Right ventricle myocardium superior (tissue), 1 donor: ENCODE data around the gene FBF1. TPM values are rescaled to one million over a fixed set of nuclear protein-coding genes. Genes with fewer than 3 reads are reported as not detected.
A peak's percentile ranks its signal among the peaks of the same experiment; 100 is the strongest.
"Not testable (repeated sequence)": the region's sequence is repeated elsewhere in the genome, so short reads cannot be mapped to it uniquely, and the experiment has no call there.

Source experiments
- ATAC-seq: fragments of 200-7000 bp; cut with Tn5 transposase; one replicate; pipeline ENCODE4 v1.9.1; 2020; ENCODE audit warnings: mild to moderate bottlenecking; ENCODE audit not compliant: poor library complexity
- DNase-seq: peaks from one replicate; pipeline ENCODE4 v3.0.0-alpha.2; 2020
- intact Hi-C: fragments of 100-400 bp; cut with DNase I; formaldehyde crosslinking; loops from one replicate; pipeline ENCODE4 v1.11.2; 2022
- total RNA-seq: library from RNA; stranded (reverse); fragmentation: NEBNext Ultra II Directional; extraction: Animal tissue kit (Norgen Biotek cat#: 25700); gene quantifications from one replicate; pipeline ENCODE4 v1.2.1, GENCODE V29; 2021
- donor health status: DM: no; HTN: yes; CAD: no; lungs with severe emphysema.

Gene FBF1
- total RNA-seq, 1 donor from 2014 or later: 4.7 TPM

DNA sequence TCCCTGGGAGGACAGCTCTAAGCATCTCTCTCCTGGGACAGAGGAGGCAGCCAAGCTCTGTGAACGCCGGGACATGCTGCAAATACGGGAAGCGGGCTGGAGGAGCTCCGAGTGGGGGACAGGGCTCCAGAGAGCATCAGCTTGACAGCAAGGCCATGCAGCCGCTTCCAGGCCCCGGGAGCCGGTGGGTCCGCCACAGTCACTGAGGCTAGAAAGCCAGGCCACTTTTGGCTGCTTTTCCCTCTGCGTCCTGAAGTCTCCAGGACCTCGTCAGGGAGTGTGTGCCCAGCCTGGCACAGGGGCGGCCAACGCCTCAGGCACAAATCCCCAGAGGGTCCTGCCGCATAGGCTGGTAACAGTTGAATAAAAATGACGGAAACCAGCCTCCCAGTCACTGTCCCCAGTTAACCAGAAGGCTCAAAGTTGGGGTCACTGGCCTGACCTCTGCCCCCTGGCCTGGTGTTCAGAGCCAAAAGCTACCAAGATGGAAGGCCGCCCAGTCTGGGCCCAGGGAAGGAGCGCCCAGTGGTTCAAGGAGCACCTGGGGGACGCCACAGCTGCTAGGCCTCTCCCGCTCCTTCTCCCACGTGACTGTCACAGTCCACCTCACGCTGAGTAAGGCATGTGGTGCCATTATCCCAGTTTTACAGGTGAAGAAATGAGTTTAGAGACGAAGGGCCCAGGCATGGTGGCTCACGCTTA, 40.9 kb downstream of the FBF1 start:
- intact Hi-C loops: loop anchor here (10.0 kb wide), 1 partner anchor 125 kb away; a partner anchor contains a TSS
- no peak for ATAC-seq

DNA sequence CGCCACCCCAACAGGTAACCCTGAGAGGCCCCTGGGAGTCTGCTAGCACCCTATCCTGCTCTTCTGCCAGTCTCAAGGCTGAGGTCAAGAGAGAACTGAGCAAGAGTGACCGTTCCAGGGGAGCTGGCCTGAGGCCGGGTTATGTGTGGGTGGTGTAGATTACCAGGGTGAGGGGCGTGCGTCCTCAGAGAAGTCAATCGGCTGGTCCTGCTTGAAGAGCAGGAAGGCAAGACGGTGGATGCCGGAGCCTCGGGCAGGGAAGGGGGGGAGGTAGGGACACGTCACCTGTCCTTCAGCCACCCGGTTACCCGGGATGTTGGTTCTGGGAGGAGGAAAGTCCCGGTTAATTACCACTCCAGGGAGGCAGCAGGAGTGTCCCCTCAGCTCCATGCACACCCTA, 41.5 kb downstream of the FBF1 start:
- intact Hi-C loops: loop anchor here (10.0 kb wide), 1 partner anchor 125 kb away; a partner anchor contains a TSS
- DNase-seq: no peak
- no peak for ATAC-seq

More for the DNA sequence above, 40.9 kb downstream of the FBF1 start:
- no peak for DNase-seq

DNA sequence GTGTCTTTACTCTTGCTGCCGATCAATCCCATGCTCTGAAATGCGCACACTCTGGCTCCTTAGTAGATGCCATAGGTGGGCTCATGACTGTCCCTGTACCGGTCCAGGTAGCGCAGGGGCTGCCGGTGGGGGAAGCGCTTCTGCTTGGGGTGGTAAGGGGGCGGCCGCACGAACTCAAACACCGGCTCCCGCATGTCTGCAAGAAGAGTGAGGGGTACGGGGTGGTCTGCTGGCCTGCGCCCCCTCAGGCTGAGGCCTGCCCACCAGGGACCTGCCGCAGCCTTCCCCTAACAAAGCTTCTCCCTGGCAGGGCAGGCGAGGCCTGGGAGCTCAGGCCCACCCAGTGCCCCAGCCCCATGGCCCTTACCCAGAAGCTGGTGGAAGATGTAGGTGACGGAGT, 42.1 kb downstream of the FBF1 start:
- intact Hi-C loops: loop anchor here (10.0 kb wide), 1 partner anchor 124 kb away; a partner anchor contains a TSS
- ATAC-seq: no peak
- no peak for DNase-seq

DNA sequence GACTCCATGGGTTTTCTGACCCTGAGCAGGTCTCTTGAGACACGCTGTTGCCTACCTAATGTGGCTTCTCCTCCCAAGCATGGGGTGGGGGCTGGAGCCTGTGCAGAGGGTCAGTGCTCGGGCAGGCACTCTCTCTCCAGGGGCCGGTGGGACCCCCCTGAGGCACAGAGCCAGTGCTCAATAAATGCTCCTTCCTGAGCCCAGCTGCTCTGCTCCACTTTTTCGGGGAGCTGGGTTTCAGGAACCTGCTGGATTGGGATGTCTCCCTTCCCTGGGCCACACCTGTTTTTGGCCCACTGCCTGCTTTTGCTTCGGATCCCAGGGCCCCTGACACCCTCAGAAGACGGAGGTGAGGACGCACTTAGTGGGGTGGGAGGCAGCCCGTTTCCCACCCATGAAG, 42.8 kb downstream of the FBF1 start:
- DNase-seq (no peak), ATAC-seq (no peak)
- intact Hi-C loops: loop anchor here (10.0 kb wide), 1 partner anchor 123 kb away; a partner anchor contains a TSS

DNA sequence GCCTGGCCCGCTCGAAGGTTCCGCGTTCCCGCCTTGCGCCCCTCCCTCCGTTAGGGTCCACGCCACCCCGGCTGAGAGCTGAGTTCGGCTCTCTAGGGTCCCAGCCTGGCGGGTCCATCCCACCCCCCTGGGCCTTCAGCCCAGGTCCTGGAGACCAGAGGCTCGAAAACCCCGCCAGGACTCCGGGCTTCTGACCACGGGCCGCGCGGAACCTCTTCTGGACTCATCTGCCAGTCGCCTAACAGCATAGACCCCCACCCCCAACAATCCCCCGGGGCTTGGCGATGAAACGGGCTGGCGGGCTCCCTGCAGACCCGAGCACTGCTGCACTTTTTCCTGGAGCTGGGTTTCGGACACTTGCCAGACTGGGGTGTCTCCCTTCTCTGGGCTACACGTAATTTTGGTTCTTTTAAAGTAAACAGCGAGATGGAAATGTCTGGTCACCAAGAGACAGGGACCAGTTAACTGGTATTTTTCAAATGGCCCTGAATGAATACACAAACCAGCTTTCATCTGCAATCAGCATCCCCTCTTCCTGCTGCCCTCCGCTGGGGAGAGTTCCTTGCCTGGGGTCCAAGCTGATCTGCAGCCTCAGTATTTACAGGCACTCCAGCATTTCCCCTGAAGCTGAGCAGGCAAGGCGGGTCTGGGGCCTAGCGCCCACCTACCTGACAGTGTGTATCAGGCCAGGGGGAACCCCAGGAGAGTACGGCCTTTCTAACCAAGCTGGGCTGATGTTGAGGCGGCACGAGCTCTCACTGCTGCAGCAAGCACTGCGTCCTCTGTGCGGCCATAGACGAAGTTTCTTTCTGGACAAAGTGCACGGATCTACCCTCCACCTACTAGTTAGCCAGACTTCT, 43.5 kb downstream of the FBF1 start:
- intact Hi-C loops: loop anchor here (10.0 kb wide), 1 partner anchor 123 kb away; a partner anchor contains a TSS
- ATAC-seq (no peak), DNase-seq (no peak)

DNA sequence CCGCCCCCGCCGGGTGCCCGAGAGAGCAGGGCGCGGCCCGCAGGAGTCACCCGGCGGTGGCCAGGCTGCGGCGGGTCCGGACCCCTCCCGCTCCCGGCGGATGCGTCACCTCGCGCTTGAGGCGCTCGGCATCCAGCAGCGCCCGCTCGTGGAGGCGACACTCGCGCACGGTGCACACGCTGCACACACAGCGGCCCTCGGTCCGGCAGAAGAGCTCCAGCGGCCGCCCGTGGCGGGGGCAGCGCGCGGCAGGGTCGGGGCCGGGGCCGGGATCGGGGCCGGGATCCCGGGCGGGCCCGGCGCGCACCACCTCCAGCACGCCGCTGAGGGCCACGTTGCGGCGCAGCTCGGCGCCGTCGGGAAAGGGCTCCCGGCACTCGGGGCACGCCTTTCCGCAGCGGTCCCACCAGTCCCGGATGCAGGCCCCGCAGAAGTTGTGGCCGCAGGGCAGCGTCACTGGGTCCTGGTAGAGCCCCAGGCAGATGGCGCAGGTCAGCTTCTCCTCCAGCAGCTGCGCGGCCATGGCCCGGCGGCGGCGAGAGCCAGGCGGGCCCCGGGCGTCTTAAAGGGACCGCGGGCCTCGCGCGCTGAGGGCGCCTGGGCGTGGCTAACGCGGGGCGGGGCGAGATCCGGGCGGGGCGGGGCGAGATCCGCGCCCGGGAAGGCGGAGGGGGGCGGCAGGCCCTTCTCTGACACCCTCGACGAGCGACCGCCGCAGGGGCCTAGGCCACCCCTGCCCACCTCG, 44.3 kb downstream of the FBF1 start, which contains the start of gene TRIM65:
TSS of gene TRIM65 (minus strand) at position 537 of the 745 bp plus-strand sequence. CDS start at position 523, 14 bp downstream.
- peak; percentile 88 for ATAC-seq
- peak; percentile 92 for DNase-seq
- intact Hi-C loops: loop anchor here (10.0 kb wide), 1 partner anchor 122 kb away; a partner anchor contains a TSS

DNA sequence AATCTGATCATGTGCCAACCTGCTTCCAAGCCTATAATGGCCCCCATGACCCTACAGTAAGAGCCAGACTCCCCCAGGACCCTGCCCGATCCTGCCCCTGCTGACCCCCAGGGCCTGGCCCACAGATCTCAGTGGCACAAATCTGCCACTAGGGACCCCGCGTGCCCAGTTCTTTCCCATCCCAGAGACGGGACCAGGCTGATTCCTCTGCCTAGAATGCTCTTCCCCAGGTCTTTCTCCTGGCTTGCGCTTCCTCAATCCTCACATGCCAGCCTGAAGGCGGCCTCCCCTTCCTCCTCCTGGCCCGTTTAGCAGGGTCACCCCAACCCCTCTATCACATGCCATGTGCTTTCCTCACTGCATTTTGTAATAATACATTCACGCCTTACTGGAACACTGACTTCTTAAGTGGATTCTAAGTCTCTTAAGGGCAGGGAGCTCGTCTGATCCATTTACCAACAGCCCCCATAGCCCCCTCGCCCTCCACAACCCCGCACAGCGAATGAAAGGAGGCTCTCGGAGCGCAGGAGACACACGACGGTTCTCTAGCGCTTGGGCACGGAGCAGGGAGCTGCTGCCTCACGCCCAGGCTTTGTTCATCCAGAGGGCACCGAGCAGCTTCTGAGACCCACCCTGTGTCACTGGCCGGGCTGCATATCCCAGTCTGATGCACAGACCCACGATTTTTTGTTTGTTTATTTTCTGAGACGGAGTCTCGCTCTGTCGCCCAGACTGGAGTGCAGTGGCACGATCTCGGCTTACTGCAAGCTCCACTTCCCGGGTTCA, 45.3 kb downstream of the FBF1 start:
- ATAC-seq (no peak), DNase-seq (no peak)
- intact Hi-C loops: loop anchor here (10.0 kb wide), 1 partner anchor 121 kb away; a partner anchor contains a TSS

DNA sequence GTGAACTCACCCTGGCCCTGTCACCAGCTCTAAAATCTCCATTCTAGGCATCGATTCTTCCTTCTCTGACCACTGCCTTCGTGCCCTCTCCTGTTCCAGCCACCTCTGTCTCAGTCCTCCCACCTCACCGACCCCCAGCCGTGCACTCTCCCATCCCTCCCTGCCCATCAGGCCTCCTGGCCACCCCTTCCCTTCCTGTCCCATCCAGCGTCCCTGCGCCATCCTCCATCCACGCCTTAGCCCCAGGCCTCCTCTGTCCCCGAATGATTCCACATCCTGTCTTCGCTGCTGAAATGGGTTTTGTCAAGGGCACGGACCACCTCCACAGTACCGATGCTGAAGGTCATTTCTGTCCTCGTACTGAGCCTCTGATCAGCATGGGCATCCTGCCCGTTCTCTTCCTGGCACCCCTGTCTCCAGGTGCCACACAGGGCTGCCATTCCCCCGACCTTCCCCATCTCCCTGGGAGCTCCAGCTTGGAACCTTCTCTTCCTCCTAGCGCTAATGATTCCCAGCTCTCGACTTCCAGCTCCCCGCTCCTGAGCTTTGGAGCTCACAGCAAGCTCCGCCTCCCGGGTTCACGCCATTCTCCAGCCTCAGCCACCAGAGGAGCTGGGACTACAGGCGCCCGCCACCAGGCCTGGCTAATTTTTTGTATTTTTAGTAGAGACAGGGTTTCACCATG, 46.7 kb downstream of the FBF1 start:
- ATAC-seq: no peak
- intact Hi-C loops: loop anchor here (10.0 kb wide), 1 partner anchor 119 kb away; a partner anchor contains a TSS
- no peak for DNase-seq

DNA sequence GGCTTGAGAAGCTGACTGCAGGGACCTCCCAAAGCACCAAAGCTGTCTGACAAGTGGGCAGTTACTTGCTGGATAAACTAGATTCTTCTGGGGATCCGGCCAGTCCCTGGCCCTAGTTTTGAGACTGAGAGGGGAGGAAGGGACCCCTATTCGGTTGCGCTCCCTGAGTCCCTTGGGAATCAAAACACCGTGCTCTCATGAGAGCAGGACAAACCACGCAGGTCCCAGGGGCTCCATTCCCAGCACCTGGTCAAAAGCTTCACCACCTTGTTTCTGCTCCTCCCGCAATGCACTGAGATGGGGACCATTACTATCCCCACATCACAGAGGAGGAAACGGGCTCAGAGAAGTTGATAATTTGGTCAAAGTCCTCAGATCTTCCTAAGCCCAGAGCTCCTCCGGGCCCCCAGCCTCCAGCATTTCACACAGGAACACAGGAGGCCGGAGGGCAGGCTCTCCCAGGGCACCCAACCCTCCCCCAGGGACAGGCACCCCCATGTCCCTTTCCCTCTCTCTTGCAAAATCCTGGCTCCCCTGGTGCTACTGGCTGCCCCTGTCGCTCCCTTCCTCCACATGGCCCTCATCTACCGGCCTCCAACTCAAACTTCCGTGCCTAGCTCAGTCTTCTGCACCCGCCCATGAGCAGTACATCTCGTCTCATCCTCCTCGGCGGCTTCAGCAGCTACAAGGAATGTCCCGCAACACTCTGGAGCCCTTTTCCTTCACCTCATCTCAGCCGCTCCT, 47.4 kb downstream of the FBF1 start:
- ATAC-seq: no peak

DNA sequence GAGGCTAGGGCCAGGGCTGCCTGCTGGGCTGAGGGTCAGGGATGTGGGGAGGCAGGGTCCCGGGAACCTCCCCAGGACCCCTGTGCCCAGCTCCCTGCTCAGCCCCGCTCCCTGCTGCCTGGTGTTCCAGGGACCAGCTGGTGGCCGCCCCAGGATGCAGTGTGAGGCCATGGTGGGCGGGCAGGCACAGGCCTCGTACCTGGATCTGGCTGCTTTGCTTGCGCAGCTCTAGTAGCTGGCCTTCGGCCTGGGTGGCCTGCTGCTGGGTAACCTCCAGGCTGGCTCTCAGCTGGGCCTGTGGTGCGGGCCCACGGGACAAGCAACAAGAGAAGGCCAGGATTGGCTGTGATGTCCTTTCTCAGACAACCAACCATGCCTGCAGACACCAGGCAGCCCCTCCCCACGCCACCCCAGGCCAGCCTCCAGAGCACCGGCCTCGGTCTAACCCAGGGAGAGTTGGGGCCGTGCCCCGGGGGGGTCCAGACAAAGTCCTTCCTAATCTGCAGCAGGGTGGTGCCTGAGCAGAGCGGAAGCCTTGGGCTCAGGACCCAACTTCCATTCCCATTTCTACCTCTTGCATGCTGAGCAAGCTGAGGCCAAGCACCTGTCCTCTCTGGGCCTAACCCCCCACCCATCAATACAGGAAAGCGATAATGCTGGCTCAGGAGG, 48.2 kb downstream of the FBF1 start:
- intact Hi-C loops: loop anchor here (10.0 kb wide), 1 partner anchor 118 kb away; a partner anchor contains a TSS
- DNase-seq (no peak), ATAC-seq (no peak)

More for the DNA sequence above, 47.4 kb downstream of the FBF1 start:
- DNase-seq: no peak
- intact Hi-C loops: loop anchor here (10.0 kb wide), 1 partner anchor 119 kb away; a partner anchor contains a TSS

DNA sequence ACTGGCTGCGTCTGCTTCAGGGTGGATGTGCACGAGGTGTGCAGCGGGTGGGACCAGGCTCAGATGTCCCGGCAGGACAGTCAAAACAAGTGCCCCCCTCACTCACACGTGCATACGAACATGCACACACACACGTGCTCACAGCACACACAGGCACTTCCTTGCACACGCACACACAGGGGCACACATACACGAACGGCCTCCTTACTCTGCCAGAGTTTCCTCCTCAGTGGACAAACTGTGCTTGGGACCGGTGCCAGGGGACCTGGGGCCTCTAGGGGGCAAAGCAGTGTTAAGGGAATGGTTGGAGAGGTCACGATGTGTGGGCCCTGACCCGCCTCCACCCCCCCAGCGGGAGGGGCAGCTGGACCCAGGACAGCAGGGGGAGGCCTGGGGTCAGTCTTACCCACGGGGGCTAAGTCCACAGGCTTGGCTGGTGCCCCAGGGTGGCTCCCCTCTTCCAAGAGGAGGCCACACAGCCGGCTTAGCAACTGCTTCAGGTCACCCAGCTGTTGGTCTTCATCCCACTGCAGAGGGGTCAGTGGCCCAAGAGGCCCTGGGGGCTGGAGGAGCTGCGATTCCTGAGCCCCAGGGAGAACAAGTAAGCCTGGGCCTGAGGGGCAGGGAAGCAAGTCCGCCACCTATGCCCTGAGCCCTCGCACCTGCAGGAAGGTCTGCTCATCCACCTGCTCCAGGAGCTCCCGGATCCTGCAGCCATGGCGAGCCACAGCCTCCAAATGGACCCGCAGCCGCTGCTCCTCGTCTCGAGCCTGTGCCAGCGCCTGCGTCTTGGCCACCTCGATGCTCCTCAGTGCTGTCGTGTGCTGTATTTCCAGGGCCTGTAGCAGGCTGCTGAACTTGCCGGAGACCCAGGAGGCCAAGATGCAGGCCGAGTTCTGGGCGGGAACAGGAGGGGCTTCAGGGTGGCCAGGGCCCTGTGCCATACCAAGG, 49.0 kb downstream of the FBF1 start:
- DNase-seq: no peak
- no peak for ATAC-seq
- intact Hi-C loops: loop anchor here (10.0 kb wide), 1 partner anchor 117 kb away; a partner anchor contains a TSS

DNA sequence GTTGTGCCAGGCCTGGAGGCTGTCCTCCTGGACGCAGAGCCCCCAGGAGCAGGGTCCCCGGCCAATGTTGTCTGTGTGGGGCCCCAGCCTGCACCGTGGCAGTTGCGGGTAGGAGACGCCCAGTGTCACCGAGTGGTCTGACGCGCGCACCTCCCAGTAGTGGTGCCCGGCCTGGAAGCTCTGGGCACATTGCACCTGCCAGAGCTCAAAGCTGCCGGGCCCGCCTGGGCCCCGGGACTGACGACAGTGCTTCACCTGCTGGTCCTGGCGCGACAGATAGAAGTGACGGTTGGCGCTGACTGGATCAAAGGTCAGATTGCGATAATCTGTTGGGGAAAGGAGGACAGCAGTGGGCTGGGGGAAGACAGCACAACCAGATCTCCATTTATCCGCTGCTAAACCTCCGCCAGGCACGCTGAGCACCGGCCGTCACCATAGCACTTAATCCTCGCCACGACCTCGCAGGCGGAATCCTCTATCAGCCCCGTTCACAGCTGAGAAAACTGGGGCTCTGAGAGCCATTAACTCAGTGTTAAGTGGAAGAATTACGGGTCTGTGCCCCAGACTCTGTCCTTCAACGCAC, 49.7 kb downstream of the FBF1 start:
- ATAC-seq: no peak
- no peak for DNase-seq
- intact Hi-C loops: loop anchor here (10.0 kb wide), 1 partner anchor 116 kb away; a partner anchor contains a TSS

DNA sequence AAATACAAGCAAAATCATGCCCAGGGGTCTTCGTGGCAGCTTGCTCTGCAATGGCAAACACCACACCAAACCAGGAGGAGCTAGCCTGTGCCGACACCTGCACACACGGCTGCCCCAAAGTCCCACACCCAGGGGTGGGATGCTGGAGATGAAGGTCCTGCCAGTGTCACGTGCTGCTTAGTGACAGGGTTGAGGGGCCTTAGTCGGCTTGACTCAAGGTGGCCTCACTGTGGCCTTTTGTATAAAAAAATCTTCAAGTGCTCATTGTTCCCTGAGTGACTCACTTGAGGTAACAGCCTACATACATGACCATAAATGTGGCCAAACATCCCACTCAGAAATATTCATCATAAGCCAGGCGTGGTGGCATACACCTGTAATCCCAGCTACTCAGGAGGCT, 51.4 kb downstream of the FBF1 start:
- DNase-seq (no peak), ATAC-seq (no peak)
- intact Hi-C loops: no loop called here

DNA sequence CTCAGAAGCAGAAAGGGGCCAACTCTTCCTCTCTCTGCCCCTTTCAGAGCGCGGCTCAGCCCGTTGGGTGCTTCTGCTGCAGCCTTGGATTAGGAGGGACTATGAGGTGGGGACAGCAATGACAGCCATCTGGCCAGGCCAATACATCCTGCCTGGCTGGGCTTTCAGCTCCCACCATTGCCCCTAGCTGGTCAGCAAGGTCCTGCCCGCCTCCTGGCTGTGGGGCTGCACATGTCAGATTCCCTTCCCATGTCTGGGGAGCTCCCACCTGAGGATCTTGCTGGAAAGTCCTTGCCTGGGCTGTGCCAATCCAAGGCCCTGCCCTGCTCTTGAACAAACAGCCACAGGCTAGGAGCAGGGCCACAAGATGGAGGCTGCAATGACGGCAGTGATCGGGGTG, 52.4 kb downstream of the FBF1 start:
- ATAC-seq (no peak), DNase-seq (no peak)
- intact Hi-C loops: no loop called here

DNA sequence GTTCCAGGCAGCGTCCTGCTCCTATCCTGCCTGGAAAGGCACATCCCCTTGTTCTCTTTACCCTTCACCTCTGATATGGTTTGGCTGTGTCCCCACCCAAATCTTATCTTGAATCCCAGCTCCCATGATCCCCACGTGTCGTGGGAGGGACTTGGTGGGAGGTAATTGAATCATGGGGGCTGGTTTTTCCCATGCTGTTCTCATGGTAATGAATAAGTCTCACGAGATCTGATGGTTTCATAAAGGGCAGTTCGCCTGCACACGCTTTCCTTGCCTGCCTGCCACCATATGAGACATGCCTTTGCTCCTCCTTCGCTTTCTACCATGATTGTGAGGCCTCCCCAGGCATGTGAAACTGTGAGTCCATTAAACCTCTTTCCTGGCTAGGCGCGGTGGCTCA, 55.0 kb downstream of the FBF1 start:
- intact Hi-C loops, DNase-seq, ATAC-seq: not testable (repeated sequence)
